ENCODE measurements around the gene CHAF1A. TPM values are rescaled to one million over a fixed set of nuclear protein-coding genes. Genes with fewer than 3 reads are reported as not detected.

CHAF1A gene
- total and polyA plus RNA-seq, 2 of the 8 experiments (the other 6 are each of a cell fraction or from before 2014, with no cell fraction given) = 122 to 147 TPM

DNA sequence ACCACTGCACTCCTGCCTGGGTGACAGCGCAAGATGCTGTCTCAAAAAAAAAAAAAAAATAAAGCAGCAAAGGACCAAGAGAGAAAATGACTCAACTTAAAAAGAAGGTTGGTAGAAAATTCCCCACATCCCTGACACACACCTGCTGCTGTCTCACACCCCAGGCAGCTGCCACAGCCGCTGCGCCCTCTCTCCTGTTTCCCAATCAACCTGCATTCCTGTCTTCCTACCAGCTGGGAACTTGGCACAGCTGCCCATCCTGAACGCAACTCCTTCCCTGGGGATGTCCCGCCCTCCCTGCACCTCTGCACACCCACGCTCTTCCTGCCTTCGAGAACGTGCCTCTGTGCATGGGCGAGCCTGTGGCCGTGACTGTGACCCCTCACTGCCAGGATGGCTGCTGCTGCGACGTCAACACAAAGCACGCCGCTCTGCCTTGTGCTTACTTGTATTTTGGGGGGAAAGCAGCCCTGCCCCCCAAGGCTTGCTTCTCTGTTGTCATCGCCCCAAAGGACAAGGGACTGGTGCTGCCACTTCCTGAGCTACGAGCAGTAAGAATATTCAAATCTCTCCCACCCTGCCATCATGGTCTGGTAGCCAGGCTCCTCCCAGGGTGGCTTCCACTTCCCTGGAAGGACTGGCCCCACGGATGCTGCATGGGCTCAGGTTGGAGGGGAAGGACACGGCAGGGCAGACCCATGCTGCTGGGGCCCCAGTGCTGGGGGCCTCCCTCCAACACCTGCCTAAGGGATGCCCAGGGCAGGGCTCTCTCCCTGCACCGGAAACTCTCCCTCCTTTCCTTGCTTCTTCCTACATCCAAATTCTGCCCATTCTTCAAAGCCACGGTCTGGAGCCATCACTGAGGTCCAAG is 22.8 kb upstream of the CHAF1A start (continued):
- TF ChIP-seq TAF7 (optimal IDR thresholded peaks at IDR 0.05; ENCODE audit: borderline replicate concordance, low read depth, low read length) (no peak), NANOG (IDR thresholded peaks at IDR 0.05; ENCODE audit: insufficient read depth, low read depth, low read length, poor library complexity, severe bottlenecking) (no peak), TEAD4 (IDR thresholded peaks at IDR 0.05; ENCODE audit: low read depth, low read length) (no peak), JUN (IDR thresholded peaks at IDR 0.05; ENCODE audit: low read depth, low read length) (no peak), HDAC2 (IDR thresholded peaks at IDR 0.05; ENCODE audit: borderline replicate concordance in 1 of 2, low read depth in 2 of 2, low read length in 2 of 2) (no peak), BACH1 (IDR thresholded peaks at IDR 0.05; ENCODE audit: low read length) (no peak), FOSL1 (IDR thresholded peaks at IDR 0.05; ENCODE audit: insufficient read depth, low read depth, low read length) (no peak), SP2 (IDR thresholded peaks at IDR 0.05; ENCODE audit: low read length) (no peak)
- TF ChIP-seq, protein P1, sequence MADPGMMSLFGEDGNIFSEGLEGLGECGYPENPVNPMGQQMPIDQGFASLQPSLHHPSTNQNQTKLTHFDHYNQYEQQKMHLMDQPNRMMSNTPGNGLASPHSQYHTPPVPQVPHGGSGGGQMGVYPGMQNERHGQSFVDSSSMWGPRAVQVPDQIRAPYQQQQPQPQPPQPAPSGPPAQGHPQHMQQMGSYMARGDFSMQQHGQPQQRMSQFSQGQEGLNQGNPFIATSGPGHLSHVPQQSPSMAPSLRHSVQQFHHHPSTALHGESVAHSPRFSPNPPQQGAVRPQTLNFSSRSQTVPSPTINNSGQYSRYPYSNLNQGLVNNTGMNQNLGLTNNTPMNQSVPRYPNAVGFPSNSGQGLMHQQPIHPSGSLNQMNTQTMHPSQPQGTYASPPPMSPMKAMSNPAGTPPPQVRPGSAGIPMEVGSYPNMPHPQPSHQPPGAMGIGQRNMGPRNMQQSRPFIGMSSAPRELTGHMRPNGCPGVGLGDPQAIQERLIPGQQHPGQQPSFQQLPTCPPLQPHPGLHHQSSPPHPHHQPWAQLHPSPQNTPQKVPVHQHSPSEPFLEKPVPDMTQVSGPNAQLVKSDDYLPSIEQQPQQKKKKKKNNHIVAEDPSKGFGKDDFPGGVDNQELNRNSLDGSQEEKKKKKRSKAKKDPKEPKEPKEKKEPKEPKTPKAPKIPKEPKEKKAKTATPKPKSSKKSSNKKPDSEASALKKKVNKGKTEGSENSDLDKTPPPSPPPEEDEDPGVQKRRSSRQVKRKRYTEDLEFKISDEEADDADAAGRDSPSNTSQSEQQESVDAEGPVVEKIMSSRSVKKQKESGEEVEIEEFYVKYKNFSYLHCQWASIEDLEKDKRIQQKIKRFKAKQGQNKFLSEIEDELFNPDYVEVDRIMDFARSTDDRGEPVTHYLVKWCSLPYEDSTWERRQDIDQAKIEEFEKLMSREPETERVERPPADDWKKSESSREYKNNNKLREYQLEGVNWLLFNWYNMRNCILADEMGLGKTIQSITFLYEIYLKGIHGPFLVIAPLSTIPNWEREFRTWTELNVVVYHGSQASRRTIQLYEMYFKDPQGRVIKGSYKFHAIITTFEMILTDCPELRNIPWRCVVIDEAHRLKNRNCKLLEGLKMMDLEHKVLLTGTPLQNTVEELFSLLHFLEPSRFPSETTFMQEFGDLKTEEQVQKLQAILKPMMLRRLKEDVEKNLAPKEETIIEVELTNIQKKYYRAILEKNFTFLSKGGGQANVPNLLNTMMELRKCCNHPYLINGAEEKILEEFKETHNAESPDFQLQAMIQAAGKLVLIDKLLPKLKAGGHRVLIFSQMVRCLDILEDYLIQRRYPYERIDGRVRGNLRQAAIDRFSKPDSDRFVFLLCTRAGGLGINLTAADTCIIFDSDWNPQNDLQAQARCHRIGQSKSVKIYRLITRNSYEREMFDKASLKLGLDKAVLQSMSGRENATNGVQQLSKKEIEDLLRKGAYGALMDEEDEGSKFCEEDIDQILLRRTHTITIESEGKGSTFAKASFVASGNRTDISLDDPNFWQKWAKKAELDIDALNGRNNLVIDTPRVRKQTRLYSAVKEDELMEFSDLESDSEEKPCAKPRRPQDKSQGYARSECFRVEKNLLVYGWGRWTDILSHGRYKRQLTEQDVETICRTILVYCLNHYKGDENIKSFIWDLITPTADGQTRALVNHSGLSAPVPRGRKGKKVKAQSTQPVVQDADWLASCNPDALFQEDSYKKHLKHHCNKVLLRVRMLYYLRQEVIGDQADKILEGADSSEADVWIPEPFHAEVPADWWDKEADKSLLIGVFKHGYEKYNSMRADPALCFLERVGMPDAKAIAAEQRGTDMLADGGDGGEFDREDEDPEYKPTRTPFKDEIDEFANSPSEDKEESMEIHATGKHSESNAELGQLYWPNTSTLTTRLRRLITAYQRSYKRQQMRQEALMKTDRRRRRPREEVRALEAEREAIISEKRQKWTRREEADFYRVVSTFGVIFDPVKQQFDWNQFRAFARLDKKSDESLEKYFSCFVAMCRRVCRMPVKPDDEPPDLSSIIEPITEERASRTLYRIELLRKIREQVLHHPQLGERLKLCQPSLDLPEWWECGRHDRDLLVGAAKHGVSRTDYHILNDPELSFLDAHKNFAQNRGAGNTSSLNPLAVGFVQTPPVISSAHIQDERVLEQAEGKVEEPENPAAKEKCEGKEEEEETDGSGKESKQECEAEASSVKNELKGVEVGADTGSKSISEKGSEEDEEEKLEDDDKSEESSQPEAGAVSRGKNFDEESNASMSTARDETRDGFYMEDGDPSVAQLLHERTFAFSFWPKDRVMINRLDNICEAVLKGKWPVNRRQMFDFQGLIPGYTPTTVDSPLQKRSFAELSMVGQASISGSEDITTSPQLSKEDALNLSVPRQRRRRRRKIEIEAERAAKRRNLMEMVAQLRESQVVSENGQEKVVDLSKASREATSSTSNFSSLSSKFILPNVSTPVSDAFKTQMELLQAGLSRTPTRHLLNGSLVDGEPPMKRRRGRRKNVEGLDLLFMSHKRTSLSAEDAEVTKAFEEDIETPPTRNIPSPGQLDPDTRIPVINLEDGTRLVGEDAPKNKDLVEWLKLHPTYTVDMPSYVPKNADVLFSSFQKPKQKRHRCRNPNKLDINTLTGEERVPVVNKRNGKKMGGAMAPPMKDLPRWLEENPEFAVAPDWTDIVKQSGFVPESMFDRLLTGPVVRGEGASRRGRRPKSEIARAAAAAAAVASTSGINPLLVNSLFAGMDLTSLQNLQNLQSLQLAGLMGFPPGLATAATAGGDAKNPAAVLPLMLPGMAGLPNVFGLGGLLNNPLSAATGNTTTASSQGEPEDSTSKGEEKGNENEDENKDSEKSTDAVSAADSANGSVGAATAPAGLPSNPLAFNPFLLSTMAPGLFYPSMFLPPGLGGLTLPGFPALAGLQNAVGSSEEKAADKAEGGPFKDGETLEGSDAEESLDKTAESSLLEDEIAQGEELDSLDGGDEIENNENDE (IDR thresholded peaks at IDR 0.05; ENCODE audit: insufficient replicate concordance, low read length) = no peak
